K562 (cell line): ENCODE data around the gene CDC42BPB. TPM values are rescaled to one million over a fixed set of nuclear protein-coding genes. Genes with fewer than 3 reads are reported as not detected.

ENCODE experiments used
- ATAC-seq: fragments of 200-7000 bp; cut with Tn5 transposase; 3 replicates; pipeline ENCODE4 v1.9.1; 2020; ENCODE audit warnings: moderate library complexity
- BruUV-seq: library from RNA; stranded (reverse); fragments of 400-500 nt; replicated peaks from 2 replicates; lab custom pipeline; 2021; lab: Mats Ljungman, UMichigan
- CTCF ChIA-PET: fragments of 300-600 bp; formaldehyde crosslinking; extraction: SDS; loops from one replicate; lab custom pipeline; 2021; ENCODE audit warnings: low intra/inter-chr PET ratio; lab: Yijun Ruan, JAX
- POLR2A ChIA-PET: fragments of 300-600, 350-650 bp; sonication (Branson Sonifier 250); formaldehyde crosslinking; extraction: SDS; loops from one replicate; lab custom pipeline; 2021; ENCODE audit warnings: antibody characterized with exemption, inconsistent platforms; lab: Yijun Ruan, JAX
- DNase-seq, 4 experiments: peaks; one replicate each; pipeline versions ENCODE4 v3.0.0 to v3.0.0-alpha.2; 2011 to 2018; ENCODE audit warnings: low spot score in 3 of 4, mixed read lengths in 3 of 4; ENCODE audit errors: extremely low read depth in 1 of 4
- FAIRE-seq: peaks from 2 replicates; lab custom pipeline; 2011; peaks lifted over from hg19 to GRCh38; lab: Jason Lieb, UNC
- H2AFZ ChIP-seq: 2 replicates; pipeline ENCODE4 v1.6.0; 2011; ENCODE audit warnings: low read depth, low read length, control low read depth, inconsistent platforms
- H3K27ac ChIP-seq: fragments of 200-600 bp; 3 replicates; pipeline ENCODE4 v1.8.0; 2011; ENCODE audit warnings: low read depth, mild to moderate bottlenecking, control low read depth, inconsistent platforms, low read length, moderate library complexity, mixed read lengths; ENCODE audit errors: extremely low read depth
- H3K27me3 ChIP-seq, 2 experiments: fragments of 300-600 bp in 1 of 2; 2 replicates in 1 of 2; 3 replicates in 1 of 2; pipeline versions ENCODE4 v1.6.0 to v1.8.0; 2011; ENCODE audit warnings: inconsistent platforms in 2 of 2, low read length in 2 of 2, mild to moderate bottlenecking in 1 of 2, mixed read lengths in 1 of 2, moderate library complexity in 1 of 2; ENCODE audit not compliant: control insufficient read depth in 2 of 2, insufficient read depth in 2 of 2
- H3K36me3 ChIP-seq: fragments of 300-600 bp; 3 replicates; pipeline ENCODE4 v1.8.0; 2011; ENCODE audit warnings: mild to moderate bottlenecking, low read length, inconsistent platforms; ENCODE audit not compliant: control insufficient read depth, insufficient read depth
- H3K4me1 ChIP-seq, 2 experiments: fragments of 200-600 bp in 1 of 2; replicated peaks in 1 of 2; 2 replicates in 1 of 2; 3 replicates in 1 of 2; pipeline versions ENCODE4 v1.5.1 to v1.8.0; 2011; ENCODE audit warnings: inconsistent platforms in 2 of 2, low read length in 2 of 2, mild to moderate bottlenecking in 1 of 2, mixed read lengths in 1 of 2, moderate library complexity in 1 of 2; ENCODE audit not compliant: control insufficient read depth in 2 of 2, insufficient read depth in 2 of 2
- H3K4me2 ChIP-seq: 2 replicates; pipeline ENCODE4 v1.6.1; 2011; ENCODE audit warnings: low read length, control low read depth, inconsistent platforms, mixed read lengths; ENCODE audit not compliant: insufficient read depth
- H3K4me3 ChIP-seq: fragments of 200-600 bp; sonication (generic), shearing (Covaris generic); 2 replicates; pipeline ENCODE4 v1.5.1; 2016; ENCODE audit warnings: control low read depth, inconsistent platforms
- H3K79me2 ChIP-seq: fragments of 200-600 bp; 3 replicates; pipeline ENCODE4 v1.8.0; 2011; ENCODE audit warnings: low read length, inconsistent platforms; ENCODE audit not compliant: control insufficient read depth, insufficient read depth
- H3K9ac ChIP-seq, 2 experiments: 2 replicates each; pipeline versions ENCODE4 v1.6.0 to v1.6.1; 2011; ENCODE audit warnings: low read depth in 2 of 2, low read length in 2 of 2, control low read depth in 1 of 2, inconsistent platforms in 1 of 2, mild to moderate bottlenecking in 1 of 2, mixed read lengths in 1 of 2; ENCODE audit not compliant: insufficient read depth in 1 of 2
- H3K9me1 ChIP-seq: one replicate; pipeline ENCODE4 v1.6.0; 2011; ENCODE audit warnings: inconsistent platforms, mild to moderate bottlenecking, low read length, moderate library complexity; ENCODE audit not compliant: control insufficient read depth, insufficient read depth
- H3K9me3 ChIP-seq: replicated peaks from 2 replicates; pipeline ENCODE4 v1.5.1; 2011; ENCODE audit warnings: low read depth, low read length, inconsistent platforms; ENCODE audit not compliant: control insufficient read depth, insufficient read depth
- H4K20me1 ChIP-seq: replicated peaks from 2 replicates; pipeline ENCODE4 v1.6.1; 2011; ENCODE audit warnings: low read length, inconsistent platforms, mixed read lengths; ENCODE audit not compliant: control insufficient read depth, insufficient read depth
- MTA3 ChIP-seq: fragments of 450-650 bp; formaldehyde crosslinking; IDR thresholded peaks from 2 replicates; pipeline ENCODE4 v1.6.1; 2017; ENCODE audit warnings: mild to moderate bottlenecking, borderline replicate concordance
- WHSC1 ChIP-seq: IDR thresholded peaks from one replicate; pipeline ENCODE4 v1.6.1; 2012; ENCODE audit warnings: low read length, control low read depth, inconsistent platforms
- WGBS: fragments of 100-300 bp; shearing (Covaris generic); methylation state at CpG from one replicate; pipeline ENCODE4 v1.1.6; 2016; ENCODE audit warnings: low coverage, mixed read lengths; ENCODE audit not compliant: insufficient coverage; ENCODE audit errors: missing lambda C conversion rate; 5-methylcytosine and 5-hydroxymethylcytosine counted together
- in situ Hi-C: fragments of 300-500 bp; cut with MboI; formaldehyde crosslinking; loops from 4 replicates; pipeline ENCODE4 v1.15.0; 2018; ENCODE audit warnings: inconsistent platforms, mixed read lengths
- intact Hi-C: fragments of 100-400 bp; cut with micrococcal nuclease; formaldehyde crosslinking; loops from 2 replicates; pipeline ENCODE4 v1.14.2; 2022
- polyA plus RNA-seq, 8 experiments: library from polyadenylated mRNA; depleted of rRNA in 4 of 8; stranded (reverse) in 5 of 8; unstranded in 3 of 8; fragments of >200 nt; fragmentation: Nextera tagmentation in 2 of 8; fragmentation: Illumina TruSeq in 1 of 8; extraction: Ambion mirVana in 2 of 8; extraction: Trizol in 1 of 8; gene quantifications; 2 replicates each; pipeline versions ENCODE4 v1.2.1 to v1.2.3, GENCODE V29; 2011 to 2014; ENCODE audit warnings: inconsistent platforms in 1 of 8, missing spikeins in 1 of 8
- total RNA-seq, 7 experiments: library from RNA; depleted of rRNA in 6 of 7; stranded (reverse); fragments of >200 nt in 6 of 7; fragmentation: Illumina TruSeq in 2 of 7; extraction: Trizol in 2 of 7; gene quantifications; 2 replicates each; pipeline versions ENCODE4 v1.2.1 to v1.2.3, GENCODE V29; 2011 to 2021; ENCODE audit warnings: low replicate concordance in 1 of 7
- TF ChIP-seq, protein P1 (sequence below): fragments of 450-650 bp; IDR thresholded peaks from 2 replicates; pipeline ENCODE4 v1.6.1; 2016; ENCODE audit warnings: mild to moderate bottlenecking, moderate library complexity
- TF ChIP-seq, protein P2 (sequence below), 2 experiments: fragments of 250-450 bp in 1 of 2; fragments of 450-650 bp in 1 of 2; sonication (Bioruptor Pico) in 1 of 2; IDR thresholded peaks; 2 replicates each; pipeline versions ENCODE4 v1.6.1 to v1.8.0; 2016 to 2021; ENCODE audit warnings: mild to moderate bottlenecking in 2 of 2, moderate library complexity in 2 of 2, missing compliant biosample characterization in 1 of 2, missing genetic modification characterization in 1 of 2

Gene CDC42BPB
- total and polyA plus RNA-seq, 9 of the 15 experiments (the other 6 are each of a cell fraction or from before 2014, with no cell fraction given), result 0.07 to 24.3 (median 12.6) TPM

DNA sequence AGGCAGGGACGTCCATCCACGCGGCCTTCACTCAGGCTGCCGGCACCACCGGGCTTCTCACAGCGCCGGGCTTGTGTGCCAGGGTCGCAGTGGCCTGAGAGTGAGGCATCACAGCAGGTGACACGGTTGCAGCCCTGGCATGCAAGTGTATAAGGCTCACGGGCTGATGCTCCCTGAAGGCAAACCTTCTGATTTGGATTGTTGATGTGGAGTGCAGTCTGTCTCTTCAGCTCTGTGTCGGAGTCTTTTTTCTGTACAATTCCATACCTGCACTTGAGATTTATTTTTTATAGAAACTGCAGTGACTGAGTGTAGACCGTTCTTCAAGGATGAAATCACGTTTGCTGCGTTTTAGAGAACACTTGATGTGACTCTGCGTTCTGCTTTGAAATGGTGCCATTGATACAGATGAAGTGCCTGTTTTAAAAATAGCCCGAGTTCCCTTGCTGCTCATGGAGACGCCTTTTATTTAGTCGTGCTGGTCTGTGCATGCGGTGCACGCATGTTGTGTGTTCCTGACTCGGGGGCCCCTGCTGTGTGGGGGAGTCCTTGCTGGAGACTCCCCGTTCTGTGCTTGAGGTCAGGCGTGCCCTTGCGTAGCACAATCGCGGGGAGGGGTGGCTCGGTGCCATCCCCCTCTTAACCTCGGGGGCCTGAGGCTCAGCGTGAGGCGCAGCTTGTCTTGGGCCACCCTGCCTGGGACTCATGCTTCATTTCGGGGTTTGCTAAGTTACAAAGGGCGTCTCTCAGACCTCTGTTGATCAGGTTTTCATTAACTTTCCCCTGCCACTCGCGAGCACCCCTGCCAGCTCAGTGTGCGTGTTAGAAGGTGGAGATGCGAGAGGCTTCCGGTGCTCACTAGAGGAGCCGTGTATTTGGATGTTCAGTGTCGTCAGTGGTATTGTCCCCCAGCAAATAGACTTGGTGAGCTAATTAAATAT, 156.4 kb downstream of the CDC42BPB start:
- BruUV-seq, result no TSS peak
- H3K9ac ChIP-seq, result peak overlapping the region in 1 of 2 experiments; percentile 32; a peak in 1 of 4 replicates
- ATAC-seq (no peak), FAIRE-seq (no peak), DNase-seq (peak in 1 of 4 experiments; percentile 1)
- H3K79me2 ChIP-seq, result no peaks in the 10 kb centered on the region
- in situ Hi-C loops, result loop anchor here (25.0 kb wide), 1 partner anchor 389 kb away; the partner anchor contains the start of gene ANKRD9
- no peak overlapping the region for H2AFZ ChIP-seq
- CTCF ChIA-PET, result no interaction called here
- H3K27ac ChIP-seq, result no peak overlapping the region
- POLR2A ChIA-PET, result no interaction called here
- 89% methylated on average over 32 of the region's 39 CpGs for WGBS
- intact Hi-C loops, result no loop called here
- no peaks in the 10 kb centered on the region for H3K27me3 ChIP-seq
- H3K36me3 ChIP-seq, result peaks cover 14% of the 10 kb centered on the region; the same call in 1 of the 3 replicates
- no peaks in the 10 kb centered on the region for H4K20me1 ChIP-seq
- no peak overlapping the region for H3K4me3 ChIP-seq
- H3K9me3 ChIP-seq, result no peaks in the 10 kb centered on the region
- H3K4me2 ChIP-seq, result no peak overlapping the region
- H3K9me1 ChIP-seq, result no peaks in the 10 kb centered on the region
- H3K4me1 ChIP-seq, result peaks cover 0 to 5% of the 10 kb centered on the region in 2 experiments; a peak in 2 of 5 replicates
- TF ChIP-seq, protein P1, sequence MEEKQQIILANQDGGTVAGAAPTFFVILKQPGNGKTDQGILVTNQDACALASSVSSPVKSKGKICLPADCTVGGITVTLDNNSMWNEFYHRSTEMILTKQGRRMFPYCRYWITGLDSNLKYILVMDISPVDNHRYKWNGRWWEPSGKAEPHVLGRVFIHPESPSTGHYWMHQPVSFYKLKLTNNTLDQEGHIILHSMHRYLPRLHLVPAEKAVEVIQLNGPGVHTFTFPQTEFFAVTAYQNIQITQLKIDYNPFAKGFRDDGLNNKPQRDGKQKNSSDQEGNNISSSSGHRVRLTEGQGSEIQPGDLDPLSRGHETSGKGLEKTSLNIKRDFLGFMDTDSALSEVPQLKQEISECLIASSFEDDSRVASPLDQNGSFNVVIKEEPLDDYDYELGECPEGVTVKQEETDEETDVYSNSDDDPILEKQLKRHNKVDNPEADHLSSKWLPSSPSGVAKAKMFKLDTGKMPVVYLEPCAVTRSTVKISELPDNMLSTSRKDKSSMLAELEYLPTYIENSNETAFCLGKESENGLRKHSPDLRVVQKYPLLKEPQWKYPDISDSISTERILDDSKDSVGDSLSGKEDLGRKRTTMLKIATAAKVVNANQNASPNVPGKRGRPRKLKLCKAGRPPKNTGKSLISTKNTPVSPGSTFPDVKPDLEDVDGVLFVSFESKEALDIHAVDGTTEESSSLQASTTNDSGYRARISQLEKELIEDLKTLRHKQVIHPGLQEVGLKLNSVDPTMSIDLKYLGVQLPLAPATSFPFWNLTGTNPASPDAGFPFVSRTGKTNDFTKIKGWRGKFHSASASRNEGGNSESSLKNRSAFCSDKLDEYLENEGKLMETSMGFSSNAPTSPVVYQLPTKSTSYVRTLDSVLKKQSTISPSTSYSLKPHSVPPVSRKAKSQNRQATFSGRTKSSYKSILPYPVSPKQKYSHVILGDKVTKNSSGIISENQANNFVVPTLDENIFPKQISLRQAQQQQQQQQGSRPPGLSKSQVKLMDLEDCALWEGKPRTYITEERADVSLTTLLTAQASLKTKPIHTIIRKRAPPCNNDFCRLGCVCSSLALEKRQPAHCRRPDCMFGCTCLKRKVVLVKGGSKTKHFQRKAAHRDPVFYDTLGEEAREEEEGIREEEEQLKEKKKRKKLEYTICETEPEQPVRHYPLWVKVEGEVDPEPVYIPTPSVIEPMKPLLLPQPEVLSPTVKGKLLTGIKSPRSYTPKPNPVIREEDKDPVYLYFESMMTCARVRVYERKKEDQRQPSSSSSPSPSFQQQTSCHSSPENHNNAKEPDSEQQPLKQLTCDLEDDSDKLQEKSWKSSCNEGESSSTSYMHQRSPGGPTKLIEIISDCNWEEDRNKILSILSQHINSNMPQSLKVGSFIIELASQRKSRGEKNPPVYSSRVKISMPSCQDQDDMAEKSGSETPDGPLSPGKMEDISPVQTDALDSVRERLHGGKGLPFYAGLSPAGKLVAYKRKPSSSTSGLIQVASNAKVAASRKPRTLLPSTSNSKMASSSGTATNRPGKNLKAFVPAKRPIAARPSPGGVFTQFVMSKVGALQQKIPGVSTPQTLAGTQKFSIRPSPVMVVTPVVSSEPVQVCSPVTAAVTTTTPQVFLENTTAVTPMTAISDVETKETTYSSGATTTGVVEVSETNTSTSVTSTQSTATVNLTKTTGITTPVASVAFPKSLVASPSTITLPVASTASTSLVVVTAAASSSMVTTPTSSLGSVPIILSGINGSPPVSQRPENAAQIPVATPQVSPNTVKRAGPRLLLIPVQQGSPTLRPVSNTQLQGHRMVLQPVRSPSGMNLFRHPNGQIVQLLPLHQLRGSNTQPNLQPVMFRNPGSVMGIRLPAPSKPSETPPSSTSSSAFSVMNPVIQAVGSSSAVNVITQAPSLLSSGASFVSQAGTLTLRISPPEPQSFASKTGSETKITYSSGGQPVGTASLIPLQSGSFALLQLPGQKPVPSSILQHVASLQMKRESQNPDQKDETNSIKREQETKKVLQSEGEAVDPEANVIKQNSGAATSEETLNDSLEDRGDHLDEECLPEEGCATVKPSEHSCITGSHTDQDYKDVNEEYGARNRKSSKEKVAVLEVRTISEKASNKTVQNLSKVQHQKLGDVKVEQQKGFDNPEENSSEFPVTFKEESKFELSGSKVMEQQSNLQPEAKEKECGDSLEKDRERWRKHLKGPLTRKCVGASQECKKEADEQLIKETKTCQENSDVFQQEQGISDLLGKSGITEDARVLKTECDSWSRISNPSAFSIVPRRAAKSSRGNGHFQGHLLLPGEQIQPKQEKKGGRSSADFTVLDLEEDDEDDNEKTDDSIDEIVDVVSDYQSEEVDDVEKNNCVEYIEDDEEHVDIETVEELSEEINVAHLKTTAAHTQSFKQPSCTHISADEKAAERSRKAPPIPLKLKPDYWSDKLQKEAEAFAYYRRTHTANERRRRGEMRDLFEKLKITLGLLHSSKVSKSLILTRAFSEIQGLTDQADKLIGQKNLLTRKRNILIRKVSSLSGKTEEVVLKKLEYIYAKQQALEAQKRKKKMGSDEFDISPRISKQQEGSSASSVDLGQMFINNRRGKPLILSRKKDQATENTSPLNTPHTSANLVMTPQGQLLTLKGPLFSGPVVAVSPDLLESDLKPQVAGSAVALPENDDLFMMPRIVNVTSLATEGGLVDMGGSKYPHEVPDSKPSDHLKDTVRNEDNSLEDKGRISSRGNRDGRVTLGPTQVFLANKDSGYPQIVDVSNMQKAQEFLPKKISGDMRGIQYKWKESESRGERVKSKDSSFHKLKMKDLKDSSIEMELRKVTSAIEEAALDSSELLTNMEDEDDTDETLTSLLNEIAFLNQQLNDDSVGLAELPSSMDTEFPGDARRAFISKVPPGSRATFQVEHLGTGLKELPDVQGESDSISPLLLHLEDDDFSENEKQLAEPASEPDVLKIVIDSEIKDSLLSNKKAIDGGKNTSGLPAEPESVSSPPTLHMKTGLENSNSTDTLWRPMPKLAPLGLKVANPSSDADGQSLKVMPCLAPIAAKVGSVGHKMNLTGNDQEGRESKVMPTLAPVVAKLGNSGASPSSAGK, result no peak
- no peak for TF ChIP-seq WHSC1
- TF ChIP-seq MTA3, result no peak
- TF ChIP-seq, protein P2, sequence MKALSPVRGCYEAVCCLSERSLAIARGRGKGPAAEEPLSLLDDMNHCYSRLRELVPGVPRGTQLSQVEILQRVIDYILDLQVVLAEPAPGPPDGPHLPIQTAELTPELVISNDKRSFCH (CRISPR knock-in tag; IDR thresholded peaks at IDR 0.05), result no peak
- TF ChIP-seq, protein P2 (tag; IDR thresholded peaks at IDR 0.05), result no peak
